ENCODE results near the gene RBM19.

The RBM19 gene

DNA sequence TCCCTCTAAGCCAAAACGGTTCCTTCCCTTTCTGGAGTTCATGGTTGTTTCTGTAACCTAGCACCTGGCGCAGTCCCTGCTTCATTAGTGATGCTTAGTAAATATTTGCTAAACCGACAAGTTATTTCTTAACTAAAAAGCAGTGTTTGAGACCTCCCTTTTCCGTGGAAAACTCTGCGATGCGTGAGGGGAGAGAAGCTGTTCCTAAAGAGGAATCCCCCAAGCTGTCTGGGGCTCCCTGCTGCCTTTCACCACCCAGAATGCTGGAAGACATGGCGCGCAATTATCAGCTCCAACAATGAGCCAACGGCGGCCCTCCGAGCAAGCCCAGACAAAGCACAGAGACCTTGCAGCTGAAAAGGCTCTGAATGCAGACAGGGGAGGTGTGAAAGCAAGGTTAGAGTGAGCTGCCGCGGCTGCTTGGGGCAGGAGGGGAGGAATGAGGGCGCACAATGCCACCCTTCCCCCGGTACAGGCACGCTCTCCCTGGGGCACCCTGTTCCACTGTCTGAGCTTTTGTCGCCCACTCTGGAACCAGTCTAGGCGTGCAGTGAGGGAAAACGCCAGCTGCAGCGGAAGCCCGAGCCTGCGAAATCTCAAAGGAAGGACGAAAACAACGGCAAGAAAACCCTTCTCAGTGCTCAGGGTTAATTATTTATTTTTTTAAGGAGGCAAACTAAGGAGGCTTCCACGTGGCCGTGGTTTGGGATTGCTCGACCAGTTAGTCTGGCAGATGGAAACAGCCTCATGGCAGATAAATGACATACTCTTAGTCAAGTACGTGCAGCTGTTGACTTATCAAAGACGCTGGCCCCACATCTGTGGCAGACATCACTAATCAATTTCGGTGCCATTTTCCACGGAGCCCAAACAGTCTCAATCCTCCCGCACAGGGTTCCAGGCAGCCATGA lies 66.3 kb downstream of the RBM19 start:
- H3K79me2 ChIP-seq (ENCODE audit: low read length) = no peaks in the 10 kb centered on the region
- H4K20me1 ChIP-seq (ENCODE audit: insufficient read depth, low read length) = no peaks in the 10 kb centered on the region
- no peak overlapping the region for H3K9ac ChIP-seq (ENCODE audit: low read length)
- no peaks in the 10 kb centered on the region for H3K9me3 ChIP-seq (replicated peaks; ENCODE audit: insufficient read depth, low read length)
- no peaks in the 10 kb centered on the region for H3F3A ChIP-seq (ENCODE audit: insufficient read depth, low read length)
- no peak overlapping the region for H3K4me3 ChIP-seq (ENCODE audit: low read length)
- no peak overlapping the region for H3K27ac ChIP-seq (ENCODE audit: low read length)
- no peaks in the 10 kb centered on the region for H3K27me3 ChIP-seq (replicated peaks; ENCODE audit: insufficient read depth, low read length)
- no peak overlapping the region for H2AFZ ChIP-seq (ENCODE audit: low read length)
- DNase-seq = no peak
- H3K4me1 ChIP-seq (ENCODE audit: low read length) = no peaks in the 10 kb centered on the region
- H3K9me2 ChIP-seq (replicated peaks; ENCODE audit: insufficient read depth, low read length) = no peaks in the 10 kb centered on the region
- H3K36me3 ChIP-seq (replicated peaks; ENCODE audit: insufficient read depth, low read length) = no peaks in the 10 kb centered on the region
- H3K4me2 ChIP-seq (ENCODE audit: low read depth, low read length) = no peak overlapping the region
- TF ChIP-seq, protein P1, sequence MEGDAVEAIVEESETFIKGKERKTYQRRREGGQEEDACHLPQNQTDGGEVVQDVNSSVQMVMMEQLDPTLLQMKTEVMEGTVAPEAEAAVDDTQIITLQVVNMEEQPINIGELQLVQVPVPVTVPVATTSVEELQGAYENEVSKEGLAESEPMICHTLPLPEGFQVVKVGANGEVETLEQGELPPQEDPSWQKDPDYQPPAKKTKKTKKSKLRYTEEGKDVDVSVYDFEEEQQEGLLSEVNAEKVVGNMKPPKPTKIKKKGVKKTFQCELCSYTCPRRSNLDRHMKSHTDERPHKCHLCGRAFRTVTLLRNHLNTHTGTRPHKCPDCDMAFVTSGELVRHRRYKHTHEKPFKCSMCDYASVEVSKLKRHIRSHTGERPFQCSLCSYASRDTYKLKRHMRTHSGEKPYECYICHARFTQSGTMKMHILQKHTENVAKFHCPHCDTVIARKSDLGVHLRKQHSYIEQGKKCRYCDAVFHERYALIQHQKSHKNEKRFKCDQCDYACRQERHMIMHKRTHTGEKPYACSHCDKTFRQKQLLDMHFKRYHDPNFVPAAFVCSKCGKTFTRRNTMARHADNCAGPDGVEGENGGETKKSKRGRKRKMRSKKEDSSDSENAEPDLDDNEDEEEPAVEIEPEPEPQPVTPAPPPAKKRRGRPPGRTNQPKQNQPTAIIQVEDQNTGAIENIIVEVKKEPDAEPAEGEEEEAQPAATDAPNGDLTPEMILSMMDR (IDR thresholded peaks at IDR 0.05; ENCODE audit: low read length) = no peak
- TF ChIP-seq EZH2 (optimal IDR thresholded peaks at IDR 0.05; ENCODE audit: low read depth, low read length) (no peak), EZH2phosphoT487 (IDR thresholded peaks at IDR 0.05; ENCODE audit: low read length) (no peak)

DNA sequence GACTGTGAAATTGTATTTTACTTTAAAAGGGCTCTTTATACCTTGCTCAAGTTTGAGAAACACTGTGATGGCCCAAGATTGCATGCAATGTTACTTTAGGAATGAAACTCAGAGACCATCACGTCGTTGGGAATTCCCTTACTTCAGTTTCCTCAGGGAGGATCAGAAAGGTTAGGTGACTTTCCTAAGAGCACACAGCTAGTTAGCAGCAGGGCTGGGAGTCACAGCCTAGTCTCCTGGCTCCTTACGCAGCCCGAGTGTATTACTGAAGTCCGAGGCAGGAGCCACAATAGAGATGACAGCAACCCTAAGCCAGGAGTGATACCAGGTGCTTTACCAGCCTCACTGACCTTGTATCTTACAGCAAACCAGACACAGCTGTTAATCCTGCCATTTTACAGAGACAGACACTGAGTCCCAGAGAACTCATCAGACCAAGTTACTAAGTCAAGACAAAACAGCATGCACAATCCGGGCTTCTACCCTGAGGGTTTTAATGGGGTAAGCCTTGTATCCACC lies 67.0 kb downstream of the RBM19 start:
- Histone ChIP-seq H3K9ac (ENCODE audit: low read length) (no peak overlapping the region), H3K9me2 (replicated peaks; ENCODE audit: insufficient read depth, low read length) (no peaks in the 10 kb centered on the region), H3K27me3 (replicated peaks; ENCODE audit: insufficient read depth, low read length) (no peaks in the 10 kb centered on the region), H3K36me3 (replicated peaks; ENCODE audit: insufficient read depth, low read length) (no peaks in the 10 kb centered on the region), H4K20me1 (ENCODE audit: insufficient read depth, low read length) (no peaks in the 10 kb centered on the region), H3K4me1 (ENCODE audit: low read length) (no peaks in the 10 kb centered on the region), H3K9me3 (replicated peaks; ENCODE audit: insufficient read depth, low read length) (no peaks in the 10 kb centered on the region), H3F3A (ENCODE audit: insufficient read depth, low read length) (no peaks in the 10 kb centered on the region), H3K79me2 (ENCODE audit: low read length) (no peaks in the 10 kb centered on the region), H3K4me3 (ENCODE audit: low read length) (no peak overlapping the region), H3K4me2 (ENCODE audit: low read depth, low read length) (no peak overlapping the region), H3K27ac (ENCODE audit: low read length) (no peak overlapping the region), H2AFZ (ENCODE audit: low read length) (no peak overlapping the region)
- no peak for DNase-seq
- TF ChIP-seq, protein P1 (IDR thresholded peaks at IDR 0.05; ENCODE audit: low read length) = no peak
- no peak for TF ChIP-seq EZH2 (optimal IDR thresholded peaks at IDR 0.05; ENCODE audit: low read depth, low read length)
- TF ChIP-seq EZH2phosphoT487 (IDR thresholded peaks at IDR 0.05; ENCODE audit: low read length) = no peak

DNA sequence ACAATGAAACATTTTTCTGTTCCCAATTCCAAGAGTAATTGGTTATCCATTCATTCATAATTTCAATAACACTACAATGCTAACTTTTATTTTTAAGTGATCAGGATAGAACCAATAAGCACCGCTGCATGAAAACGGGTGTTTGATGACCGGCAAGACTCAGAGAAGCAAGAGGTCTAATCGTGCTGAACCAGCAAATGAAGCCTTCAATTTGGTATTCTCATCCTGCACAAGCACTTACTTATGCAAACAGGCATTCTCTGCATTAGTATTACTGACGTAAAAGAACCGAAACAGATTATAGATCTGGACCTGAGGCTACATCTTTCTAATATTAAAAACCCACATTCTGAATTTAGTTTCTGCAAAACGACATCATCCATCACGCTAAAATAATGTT lies 67.7 kb downstream of the RBM19 start:
- H3F3A ChIP-seq (ENCODE audit: insufficient read depth, low read length) = no peaks in the 10 kb centered on the region

More for the DNA sequence above, 67.7 kb downstream of the RBM19 start:
- H3K27me3 ChIP-seq (replicated peaks; ENCODE audit: insufficient read depth, low read length) = no peaks in the 10 kb centered on the region
- TF ChIP-seq, protein P1 (IDR thresholded peaks at IDR 0.05; ENCODE audit: low read length) = no peak
- TF ChIP-seq EZH2 (optimal IDR thresholded peaks at IDR 0.05; ENCODE audit: low read depth, low read length) (no peak), EZH2phosphoT487 (IDR thresholded peaks at IDR 0.05; ENCODE audit: low read length) (no peak)
- no peaks in the 10 kb centered on the region for H3K4me1 ChIP-seq (ENCODE audit: low read length)
- H3K4me3 ChIP-seq (ENCODE audit: low read length) = no peak overlapping the region
- DNase-seq = no peak
- no peak overlapping the region for H3K4me2 ChIP-seq (ENCODE audit: low read depth, low read length)
- no peaks in the 10 kb centered on the region for H4K20me1 ChIP-seq (ENCODE audit: insufficient read depth, low read length)
- no peaks in the 10 kb centered on the region for H3K36me3 ChIP-seq (replicated peaks; ENCODE audit: insufficient read depth, low read length)
- H3K79me2 ChIP-seq (ENCODE audit: low read length) = no peaks in the 10 kb centered on the region
- H3K9me2 ChIP-seq (replicated peaks; ENCODE audit: insufficient read depth, low read length) = no peaks in the 10 kb centered on the region
- H2AFZ ChIP-seq (ENCODE audit: low read length) = no peak overlapping the region
- H3K9ac ChIP-seq (ENCODE audit: low read length) = no peak overlapping the region
- H3K27ac ChIP-seq (ENCODE audit: low read length) = no peak overlapping the region
- no peaks in the 10 kb centered on the region for H3K9me3 ChIP-seq (replicated peaks; ENCODE audit: insufficient read depth, low read length)
